22Rv1 (cell line): Measurements from ENCODE around the gene GREB1.

Experiments used
- H3K27ac ChIP-seq: fragments of 450-650 bp; 2 replicates; pipeline ENCODE4 v1.5.1; 2017
- CTCF ChIP-seq: fragments of 450-650 bp; IDR thresholded peaks from 2 replicates; pipeline ENCODE4 v1.5.1; 2017; ENCODE audit warnings: mild to moderate bottlenecking
- ZFX ChIP-seq: fragments of 450-650 bp; IDR thresholded peaks from 2 replicates; pipeline ENCODE4 v1.6.1; 2017; ENCODE audit warnings: antibody characterized with exemption, borderline replicate concordance

Gene GREB1

DNA sequence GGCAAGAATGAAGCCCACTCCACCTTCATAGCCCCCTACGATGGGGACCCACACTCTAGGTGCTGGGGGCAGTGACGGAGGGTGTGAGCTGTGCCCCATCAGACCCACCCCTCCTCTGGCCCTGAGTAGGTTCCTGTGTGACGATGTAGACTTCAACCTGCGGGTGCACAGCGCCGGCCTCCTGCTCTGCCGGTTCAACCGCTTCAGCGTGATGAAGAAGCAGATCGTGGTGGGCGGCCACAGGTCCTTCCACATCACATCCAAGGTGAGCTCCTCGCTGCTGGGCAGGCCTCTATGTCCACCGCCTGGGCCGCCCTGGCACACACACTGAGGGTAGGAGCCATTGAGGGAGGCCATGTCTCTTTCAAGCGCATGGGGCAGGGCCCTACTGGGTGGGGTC lies 101.3 kb downstream of the GREB1 start:
- H3K27ac ChIP-seq = no peak overlapping the region
- TF ChIP-seq ZFX (no peak), CTCF (no peak)

DNA sequence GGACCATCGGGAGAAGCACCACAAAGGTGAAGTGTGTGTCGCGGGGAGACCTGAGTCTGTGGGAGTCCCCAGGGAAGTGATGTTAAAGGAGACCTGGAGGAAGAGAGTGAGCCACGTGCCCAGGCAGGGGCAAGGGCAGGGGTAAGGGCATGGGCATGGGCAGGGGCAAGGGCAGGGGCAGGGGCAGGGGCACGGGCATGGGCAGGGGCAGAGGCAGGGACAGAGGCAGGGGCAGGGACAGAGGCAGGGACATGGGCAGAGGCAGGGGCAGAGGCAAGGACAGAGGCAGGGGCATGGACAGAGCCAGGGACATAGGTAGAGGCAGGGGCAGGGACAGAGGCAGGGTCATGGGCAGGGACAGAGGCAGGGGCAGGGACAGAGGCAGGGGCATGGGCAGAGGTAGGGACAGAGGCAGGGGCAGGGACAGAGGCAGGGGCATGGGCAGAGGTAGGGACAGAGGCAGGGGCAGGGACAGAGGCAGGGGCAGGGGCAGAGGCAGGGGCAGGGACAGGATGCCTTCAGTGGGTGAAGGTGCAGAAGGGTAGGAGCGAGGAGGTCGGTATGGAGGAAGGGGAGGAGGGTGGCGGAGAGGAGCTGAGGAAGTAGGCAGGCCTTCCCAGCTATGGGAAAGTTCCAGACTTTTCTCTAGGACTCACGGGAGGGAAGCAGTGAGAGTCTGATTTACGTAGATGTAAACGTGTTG lies 102.9 kb downstream of the GREB1 start:
- no peak overlapping the region for H3K27ac ChIP-seq
- TF ChIP-seq CTCF = no peak

DNA sequence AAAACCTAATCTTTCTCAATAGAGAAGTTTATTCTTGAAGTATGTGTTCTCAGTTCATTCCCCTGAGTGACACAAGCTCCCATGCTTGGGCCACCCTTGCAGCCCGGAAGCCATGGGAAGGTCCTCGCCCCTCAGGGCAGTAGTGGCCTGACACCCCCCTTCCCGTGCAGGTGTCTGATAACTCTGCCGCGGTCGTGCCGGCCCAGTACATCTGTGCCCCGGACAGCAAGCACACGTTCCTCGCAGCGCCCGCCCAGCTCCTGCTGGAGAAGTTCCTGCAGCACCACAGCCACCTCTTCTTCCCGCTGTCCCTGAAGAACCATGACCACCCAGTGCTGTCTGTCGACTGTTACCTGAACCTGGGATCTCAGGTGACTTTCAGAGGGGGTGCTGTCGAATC lies 103.7 kb downstream of the GREB1 start:
- TF ChIP-seq ZFX (no peak), CTCF (no peak)
- no peak overlapping the region for H3K27ac ChIP-seq

GRCh38 chr2:11639503-11639902 lies 105.7 kb downstream of the GREB1 start:
- TF ChIP-seq ZFX (no peak), CTCF (no peak)
- no peak overlapping the region for H3K27ac ChIP-seq

DNA sequence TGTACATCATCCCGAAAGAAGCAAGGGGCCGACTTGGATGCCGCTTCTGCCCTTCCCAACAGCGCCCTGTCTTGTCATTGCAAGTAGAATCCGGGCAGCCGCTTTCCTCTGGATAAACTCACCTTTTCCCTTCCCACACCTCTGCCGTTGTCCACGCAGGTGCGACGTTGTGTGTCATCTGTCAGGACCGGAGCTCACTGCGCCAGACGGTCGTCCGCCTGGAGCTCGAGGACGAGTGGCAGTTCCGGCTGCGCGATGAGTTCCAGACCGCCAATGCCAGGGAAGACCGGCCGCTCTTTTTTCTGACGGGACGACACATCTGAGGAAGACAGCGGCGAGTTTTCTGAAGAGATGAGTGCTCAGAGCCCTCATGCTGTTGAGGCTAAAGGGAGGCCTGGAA lies 106.3 kb downstream of the GREB1 start:
- no peak overlapping the region for H3K27ac ChIP-seq
- TF ChIP-seq ZFX (no peak), CTCF (no peak)

DNA sequence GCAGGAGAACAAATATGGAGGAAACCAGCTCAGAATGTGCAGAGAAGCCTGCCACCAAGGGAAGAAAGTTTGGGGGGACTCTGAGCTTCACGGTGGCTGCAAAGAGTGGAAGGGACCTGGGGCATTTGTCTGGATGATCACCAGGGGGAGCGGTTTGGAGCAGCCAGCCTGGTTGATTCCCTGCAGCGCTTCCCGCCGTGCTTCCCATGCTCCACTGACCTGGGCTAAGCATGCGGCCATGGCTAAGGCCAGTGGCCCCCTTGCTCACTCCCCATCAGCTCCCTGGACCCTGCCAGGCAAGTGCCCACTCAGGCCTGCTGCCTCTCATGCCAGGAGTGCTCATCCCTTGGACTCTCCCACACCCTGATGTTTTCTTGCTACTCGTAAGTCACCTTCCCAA lies 109.1 kb downstream of the GREB1 start:
- no peak for TF ChIP-seq ZFX
- no peak for TF ChIP-seq CTCF
- H3K27ac ChIP-seq = no peak overlapping the region

DNA sequence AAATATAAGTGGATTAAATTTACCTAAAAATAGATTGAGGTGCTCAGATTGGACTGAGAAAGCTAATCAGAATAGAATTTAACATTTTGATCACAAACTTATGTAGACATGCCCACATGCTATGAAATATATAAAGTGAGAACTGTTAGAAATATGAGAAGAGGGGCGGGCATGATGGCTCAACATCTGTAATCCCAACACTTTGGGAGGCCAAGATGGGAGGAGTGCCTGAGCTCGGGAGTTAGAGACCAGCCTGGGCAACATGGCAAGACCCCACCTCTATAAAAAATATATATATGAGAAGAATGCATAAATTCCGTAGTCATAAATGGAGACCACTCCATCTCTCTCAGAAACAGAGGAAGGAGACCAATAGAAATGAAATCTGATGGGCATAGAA lies 110.4 kb downstream of the GREB1 start:
- H3K27ac ChIP-seq = no peak overlapping the region
- TF ChIP-seq CTCF = no peak
- no peak for TF ChIP-seq ZFX
